ENCODE data around the gene MYH9.
A peak's percentile ranks its signal among the peaks of the same experiment; 100 is the strongest.

MYH9 gene

DNA sequence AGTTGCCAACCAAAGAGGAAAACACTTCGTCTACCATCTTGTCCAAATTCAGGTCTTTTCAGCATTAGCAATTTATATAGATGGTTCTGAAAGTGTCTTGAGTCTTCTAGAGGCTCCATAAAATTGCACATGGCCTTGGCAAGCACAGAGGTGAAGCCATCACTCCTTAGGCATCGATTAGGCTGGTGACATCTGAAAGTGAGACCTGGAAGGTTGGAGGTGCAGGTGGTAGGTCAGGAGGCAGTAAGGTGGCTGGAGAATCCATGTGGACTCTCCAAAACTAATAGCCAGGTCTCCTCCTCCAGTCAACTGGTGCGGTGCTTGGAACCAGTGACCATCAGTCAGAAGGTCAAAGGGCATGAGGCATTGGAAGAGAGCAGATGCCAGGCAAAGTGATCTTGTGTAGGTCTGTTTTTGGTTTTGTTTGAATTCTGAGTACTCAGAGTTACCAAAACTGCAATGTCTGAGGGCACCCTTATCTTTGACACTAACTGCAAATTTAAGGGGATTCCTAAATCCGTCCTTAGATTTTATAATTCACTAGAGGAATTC, 141.9 kb downstream of the MYH9 start:
- no peak for DNase-seq (ENCODE audit: low read depth in 3 of 3)

DNA sequence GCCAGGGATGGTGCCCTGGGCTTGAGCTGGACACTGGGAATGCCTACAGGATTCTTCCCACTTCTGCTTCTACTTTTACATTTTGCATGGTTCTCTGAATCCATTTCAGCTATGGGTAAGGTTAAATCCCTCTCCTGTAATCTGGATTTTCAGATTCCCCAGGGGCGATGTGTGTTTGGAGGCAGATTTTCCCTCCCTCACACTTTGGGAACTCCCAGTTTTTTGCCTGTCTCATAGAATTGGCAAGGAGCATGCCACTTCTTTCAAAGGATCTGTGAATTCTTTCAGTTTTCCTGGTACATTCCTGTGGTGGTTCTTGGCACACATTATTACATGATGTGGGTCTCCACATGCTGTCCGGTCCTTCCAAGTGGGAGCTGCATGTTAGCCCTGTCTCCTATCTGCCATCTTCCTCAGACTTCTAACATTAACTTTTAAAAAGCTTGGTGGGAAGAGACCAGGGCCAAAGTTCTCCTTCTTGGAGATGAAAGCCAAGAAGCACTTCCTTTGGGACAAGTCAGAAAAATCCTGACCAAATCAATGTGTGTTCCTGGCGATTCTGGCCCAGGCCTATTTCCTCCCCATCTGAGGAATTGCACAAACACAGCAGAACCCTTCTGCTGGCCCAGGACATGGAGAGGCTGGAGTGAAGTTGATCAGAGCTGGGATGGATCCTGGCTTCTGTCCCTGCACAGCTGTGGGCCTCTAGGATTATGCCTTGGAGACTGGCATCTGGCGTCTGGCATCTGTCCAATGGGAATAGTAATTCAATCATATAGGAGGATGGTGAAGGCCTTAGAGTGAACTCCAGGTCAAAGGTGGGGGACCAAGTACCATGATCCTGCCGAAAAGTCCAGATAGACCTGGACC, 143.0 kb downstream of the MYH9 start:
- DNase-seq (ENCODE audit: low read depth in 3 of 3): no peak

DNA sequence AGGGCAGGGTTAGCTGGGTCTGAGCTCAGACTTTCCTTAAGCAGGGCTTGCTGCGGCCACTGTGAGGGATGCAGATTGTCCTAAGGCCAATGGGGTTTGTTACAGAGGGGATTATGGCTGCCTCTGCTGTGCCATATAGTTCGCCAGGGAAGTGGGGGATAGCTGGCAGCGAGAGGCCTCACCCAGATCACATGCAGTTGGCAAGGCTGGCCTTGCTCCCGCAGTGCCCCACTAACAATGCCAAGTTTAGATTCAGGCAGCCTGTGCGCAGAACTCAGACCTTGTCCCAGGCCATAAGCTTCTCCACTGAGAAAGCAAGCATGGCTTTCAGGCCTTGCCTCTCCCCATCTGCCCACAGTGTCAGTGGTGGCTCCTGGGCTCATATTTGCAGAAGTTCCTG, 143.8 kb downstream of the MYH9 start:
- no peak for DNase-seq (ENCODE audit: low read depth in 3 of 3)

DNA sequence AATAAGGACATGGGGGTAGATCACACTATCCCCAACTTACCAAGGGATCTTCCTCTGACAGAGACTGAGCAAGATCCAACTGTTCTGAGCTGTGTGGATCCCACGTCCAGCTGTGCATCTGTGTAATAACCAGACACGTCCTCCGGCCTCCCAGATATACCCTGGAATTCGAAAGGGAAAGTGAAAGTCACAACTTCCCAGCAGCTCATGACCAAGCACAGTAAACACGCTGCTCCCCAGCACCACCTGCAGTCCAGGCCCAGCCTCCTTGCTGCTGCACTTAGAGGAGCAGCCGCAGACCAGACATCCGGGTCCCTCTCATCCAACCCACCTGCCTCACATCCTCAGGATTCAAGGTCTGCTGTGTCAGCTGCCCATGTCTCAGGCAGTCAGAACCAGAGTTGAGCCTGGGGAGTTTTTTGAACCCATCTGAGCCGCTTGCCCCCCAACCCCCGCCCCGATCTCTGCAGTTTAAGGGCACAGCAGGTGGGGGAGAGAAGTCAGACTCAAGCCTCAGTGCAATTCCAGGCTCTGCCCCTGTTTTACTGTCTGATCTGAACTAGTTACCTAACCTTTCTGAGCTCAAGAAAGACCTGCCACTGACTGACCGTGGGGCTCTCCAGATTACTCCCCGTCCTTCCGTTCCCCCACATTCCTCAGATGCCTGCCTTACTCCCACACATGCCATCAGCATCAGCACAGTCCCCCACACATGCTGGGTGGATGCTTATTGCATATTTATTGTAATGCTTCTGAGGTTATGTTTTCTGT, 148.2 kb downstream of the MYH9 start, which contains the start of gene APOL2:
Gene APOL2, minus strand, starts transcription at position 127 of the 771 bp plus-strand sequence. CDS start 6,365 bp downstream, outside the sequence.
- DNase-seq (ENCODE audit: low read depth in 3 of 3): peak; percentile 66 to 84 (median 81)

DNA sequence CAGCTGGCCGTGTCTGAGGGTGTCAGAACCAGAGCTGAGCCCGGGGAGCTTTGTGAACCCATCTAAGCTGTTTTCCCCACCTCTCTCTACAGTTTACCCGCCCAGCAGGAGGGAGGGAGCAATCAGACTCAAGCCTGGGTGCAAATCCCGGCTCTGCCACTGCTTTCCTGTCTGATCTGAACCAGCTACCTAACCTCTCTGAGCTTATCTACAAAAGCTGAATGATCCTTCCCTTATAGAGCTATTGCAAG, 148.7 kb downstream of the MYH9 start:
- no peak for DNase-seq (ENCODE audit: low read depth in 3 of 3)

DNA sequence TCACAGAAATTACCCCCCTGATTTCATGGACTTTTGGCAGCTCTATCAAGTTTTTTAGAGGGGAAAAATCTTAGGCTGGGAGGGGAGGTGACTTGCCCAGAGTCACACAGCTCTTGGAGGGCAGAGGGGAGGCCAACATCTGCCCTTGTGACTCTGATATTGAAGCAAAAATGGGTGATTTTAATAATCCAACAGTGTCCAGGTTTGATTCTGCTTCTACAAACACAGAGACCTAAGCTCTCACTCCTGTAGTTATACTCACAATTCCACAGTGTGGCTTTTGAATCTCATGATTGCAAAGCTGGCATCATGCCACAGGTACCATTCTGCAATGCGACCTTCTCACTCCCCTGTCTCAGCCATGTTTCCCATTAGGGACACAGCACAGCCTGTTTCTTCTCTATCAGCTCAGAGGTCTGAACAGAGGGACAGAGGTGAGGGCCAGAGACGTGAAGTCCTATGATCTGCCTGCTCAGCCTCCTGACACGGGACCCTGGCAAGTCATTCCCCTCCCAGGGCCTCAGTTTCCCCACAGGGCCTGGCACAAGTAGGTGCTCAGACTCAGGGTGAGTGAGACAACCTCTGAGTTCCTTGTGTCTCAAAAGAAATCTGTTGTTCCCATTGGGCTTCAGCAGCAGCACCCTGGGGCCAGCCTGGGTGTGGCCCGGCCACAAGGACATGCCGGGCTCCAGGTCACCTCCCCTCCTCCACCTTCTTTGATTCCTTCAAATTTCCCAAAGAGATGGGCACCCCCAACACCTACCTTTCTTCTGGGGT, 149.2 kb downstream of the MYH9 start:
- DNase-seq (ENCODE audit: low read depth in 3 of 3): no peak

DNA sequence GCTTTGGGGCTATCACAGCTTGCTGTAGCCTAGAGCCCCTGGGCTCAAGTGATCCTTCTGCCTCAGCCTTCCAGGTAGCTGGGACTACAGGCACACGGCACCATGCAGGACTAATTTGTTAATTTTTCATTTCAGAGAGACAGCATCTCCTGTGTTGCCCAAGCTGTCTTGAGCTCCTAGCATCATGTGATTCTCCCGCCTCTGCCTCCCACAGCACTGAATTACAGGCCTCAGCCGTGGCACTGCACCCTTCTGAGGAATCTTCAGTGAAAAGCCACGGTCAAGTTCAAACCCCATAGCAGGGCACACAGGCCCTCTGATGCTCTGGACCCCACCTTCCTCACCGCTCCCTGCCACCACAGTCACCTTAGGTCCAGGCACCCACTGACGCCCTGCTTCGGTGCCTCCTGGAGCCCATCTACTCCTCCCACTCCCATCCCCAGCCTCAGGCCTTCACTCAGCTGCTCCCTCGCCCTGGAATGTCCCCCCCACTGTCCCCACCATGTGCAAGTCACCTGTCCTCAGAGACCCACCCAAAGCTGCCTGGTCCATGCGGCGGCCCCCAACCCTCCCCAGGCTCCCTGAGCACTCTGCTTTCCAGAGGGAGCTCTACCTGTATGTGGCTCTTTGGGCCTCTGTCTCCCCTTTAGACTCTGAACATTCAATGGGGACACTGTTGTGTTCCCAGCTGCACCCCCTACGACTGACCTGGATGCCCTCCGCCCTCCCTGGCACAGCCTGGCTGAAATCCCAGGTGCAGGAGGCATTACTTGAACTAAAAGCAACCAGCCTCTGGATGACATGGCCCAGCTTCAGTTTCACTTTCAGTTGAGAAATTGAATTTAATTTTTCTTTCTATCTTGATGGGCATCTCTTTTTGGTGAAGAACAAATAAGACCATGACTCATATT, 150.1 kb downstream of the MYH9 start:
- no peak for DNase-seq (ENCODE audit: low read depth in 3 of 3)

DNA sequence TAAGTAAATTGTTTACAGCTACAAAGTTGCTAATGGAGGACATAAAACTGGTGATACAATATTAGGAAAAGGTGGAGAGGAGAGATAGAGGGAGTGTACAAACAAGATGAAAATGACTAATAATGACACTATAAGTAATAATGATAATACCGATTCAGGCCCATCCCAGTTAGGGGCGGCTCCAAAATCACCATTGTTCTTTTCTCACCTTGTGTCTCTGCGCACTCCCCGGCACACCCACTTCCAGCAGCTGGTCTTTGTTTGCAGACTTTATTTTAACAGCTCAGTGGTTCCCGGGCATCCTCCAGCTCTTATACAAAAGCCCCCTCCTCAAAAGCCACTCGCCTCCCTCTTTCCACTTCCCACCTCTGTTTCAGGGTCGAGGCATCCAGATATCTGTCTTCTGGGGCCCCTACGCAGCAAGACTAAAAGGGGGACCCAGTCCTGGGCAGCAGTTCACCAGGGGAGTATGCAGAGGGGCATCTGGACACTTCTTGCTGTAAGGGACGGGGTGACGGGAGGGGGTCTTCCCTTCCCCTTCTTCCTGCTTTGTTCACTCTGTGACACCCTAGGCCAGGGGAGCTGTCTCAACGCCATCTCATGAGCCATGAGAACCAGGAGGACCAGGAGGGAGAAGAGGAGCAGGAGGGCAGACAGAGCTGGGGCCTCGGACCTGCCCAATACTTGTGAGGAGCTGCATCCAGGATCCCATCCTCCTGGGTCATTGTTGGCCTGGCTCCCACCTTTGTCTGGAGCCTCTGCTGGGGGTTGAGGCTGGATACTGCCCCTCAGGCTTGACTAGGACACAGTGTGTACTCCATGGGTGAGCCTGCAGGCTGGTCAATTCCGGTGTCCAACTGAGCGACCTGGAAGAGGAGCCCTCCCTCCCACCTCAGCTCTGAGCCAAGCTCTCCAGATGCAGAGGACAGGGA, 151.1 kb downstream of the MYH9 start:
- no peak for DNase-seq (ENCODE audit: low read depth in 3 of 3)

DNA sequence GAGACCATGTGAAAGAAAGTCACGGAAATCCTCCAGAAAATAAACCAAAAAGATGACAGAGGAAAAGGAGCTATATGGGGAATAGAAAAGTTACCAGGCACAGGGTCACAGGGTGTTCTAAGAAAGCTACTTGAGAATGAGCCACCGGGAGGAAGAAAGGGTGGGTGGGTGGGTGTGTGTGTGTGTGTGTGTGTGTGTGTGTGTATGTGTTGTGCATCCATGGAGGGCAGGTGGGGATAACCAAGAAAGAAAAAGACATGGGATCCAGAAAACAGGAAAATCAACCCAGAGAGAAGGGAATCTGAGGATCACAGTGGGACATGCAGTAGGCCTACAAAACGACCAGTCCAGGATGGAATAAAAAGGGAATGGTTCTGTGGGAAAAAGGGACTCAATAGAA, 152.2 kb downstream of the MYH9 start:
- no peak for DNase-seq (ENCODE audit: low read depth in 3 of 3)

DNA sequence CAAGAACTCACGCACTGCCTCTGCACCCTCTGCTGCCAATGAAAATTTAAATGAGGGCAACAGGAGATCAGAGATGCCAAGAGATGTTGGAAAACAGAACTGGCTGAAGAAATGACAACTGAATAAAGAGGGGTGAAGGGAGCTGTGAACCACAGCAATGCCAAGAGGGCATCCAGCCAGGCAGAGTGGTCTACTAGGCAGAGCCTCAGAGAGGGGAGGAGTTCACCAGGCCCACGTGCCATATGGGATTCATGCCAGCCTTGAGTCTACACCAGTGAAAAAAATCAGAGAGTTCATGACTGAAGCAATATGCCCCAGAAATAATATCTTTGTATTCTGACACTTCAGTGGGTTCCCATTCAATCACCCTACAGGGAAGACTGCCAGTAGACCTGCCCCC, 152.8 kb downstream of the MYH9 start:
- DNase-seq (ENCODE audit: low read depth in 3 of 3): no peak

DNA sequence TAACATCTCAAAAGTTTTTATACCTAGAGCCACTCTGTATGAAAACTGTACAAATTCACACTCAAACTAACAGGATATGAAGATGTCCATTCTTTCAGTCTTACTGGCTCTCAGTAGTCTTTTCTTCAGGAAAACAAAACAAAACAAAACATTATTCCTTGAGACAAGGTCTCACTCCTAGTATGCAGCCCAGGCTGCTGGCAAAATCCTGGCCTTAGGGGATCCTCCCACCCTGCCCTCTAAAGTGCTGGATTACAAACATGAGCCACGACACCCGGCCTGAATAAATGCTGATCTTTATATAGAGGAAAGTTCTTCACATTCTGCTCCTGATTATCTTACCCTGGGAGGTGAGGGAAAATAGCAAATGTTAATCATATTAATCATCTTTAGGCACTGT, 153.6 kb downstream of the MYH9 start:
- no peak for DNase-seq (ENCODE audit: low read depth in 3 of 3)

DNA sequence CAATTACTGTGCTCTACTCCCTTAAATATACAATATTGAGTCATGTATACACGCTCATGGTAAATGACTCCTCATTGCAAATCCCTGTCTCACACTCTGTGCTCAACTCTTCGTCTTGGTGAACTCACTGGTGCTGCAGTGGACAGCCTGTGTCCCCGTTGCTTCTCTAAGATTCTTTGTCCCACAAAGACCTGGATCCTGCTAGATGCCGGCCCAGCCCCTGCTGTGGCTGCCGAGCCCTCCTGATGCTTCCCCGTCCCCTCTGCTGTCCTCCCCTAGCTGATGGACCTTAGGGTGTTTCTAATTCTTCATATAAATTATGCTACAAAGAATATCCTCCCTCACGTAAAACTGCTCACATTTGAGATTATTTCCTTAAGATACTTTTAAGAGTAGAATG, 154.0 kb downstream of the MYH9 start:
- DNase-seq (ENCODE audit: low read depth in 3 of 3): no peak

DNA sequence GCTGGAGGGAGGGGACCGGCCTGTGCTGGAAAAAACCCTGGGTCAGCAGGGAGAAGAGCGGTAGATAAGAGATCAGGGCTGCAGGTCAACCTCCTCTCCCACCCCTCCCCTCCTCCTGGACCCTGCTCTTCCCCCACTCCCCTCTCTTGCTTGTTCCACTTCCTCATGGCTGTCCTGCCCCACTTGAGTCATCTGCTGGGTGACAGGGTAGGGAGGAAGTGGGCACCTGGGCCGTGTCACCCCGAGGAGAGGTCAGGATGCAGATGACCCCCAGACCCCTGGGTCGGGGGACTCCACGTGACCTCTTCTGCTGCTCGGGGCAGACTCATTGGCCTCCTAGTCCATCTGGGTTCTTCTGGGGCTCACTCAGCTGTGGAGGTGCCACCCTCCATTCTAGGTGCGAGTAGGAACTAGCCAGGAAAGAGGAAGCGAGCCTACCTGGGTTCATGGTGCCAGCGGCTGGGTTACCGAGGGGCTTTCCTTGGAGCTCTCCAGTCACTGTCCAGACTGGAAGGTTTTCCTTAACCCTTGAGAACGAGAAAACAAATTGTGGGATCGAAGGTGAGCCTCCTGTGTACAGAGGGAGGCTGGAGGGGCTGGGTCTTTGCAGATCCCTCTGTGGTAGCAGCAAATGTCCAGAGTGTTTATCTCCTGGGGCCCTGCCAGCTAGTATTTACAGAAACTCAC, 154.9 kb downstream of the MYH9 start:
- no peak for DNase-seq (ENCODE audit: low read depth in 3 of 3)
